Stomach (tissue), 9 donors: ENCODE results near the gene PCDHGA1. TPM values are rescaled to one million over a fixed set of nuclear protein-coding genes. Genes with fewer than 3 reads are reported as not detected.

Experiments
- DNase-seq, 2 donors: peaks; one replicate each; pipeline versions ENCODE4 v3.0.0 to v3.0.0-alpha.2; 2013 to 2019
- H3K27ac ChIP-seq, 5 donors: fragments of 200-600 bp in 4 of 5; sonication (generic) in 4 of 5; one replicate each; pipeline ENCODE4 v1.5.1; 2013 to 2019; ENCODE audit warnings: mild to moderate bottlenecking in 1 of 5, moderate library complexity in 1 of 5
- H3K27me3 ChIP-seq, 3 donors: fragments of 200-600 bp; sonication (generic); one replicate each; pipeline ENCODE4 v1.5.1; 2017 to 2019; ENCODE audit warnings: mixed run types in 1 of 3
- H3K36me3 ChIP-seq, 4 donors: fragments of 200-600 bp; sonication (generic); 1 replicate in 3 of 4; 2 replicates in 1 of 4; pipeline ENCODE4 v1.5.1; 2016 to 2019
- H3K4me1 ChIP-seq, 4 donors: fragments of 200-600 bp; sonication (generic); one replicate each; pipeline ENCODE4 v1.5.1; 2016 to 2019
- H3K4me3 ChIP-seq, 4 donors: fragments of 200-600 bp; sonication (generic) in 3 of 4; one replicate each; pipeline ENCODE4 v1.5.1; 2016 to 2019; ENCODE audit warnings: mild to moderate bottlenecking in 1 of 4
- H3K9me3 ChIP-seq, 4 donors: fragments of 200-600 bp; sonication (generic); one replicate each; pipeline ENCODE4 v1.5.1; 2016 to 2019
- CTCF ChIP-seq, 7 experiments: fragments of 450-650 bp in 4 of 7; fragments of 200-600 bp in 3 of 7; sonication (generic) in 3 of 7; IDR thresholded peaks; one replicate each; pipeline ENCODE4 v1.5.1; 2016 to 2019; ENCODE audit warnings: antibody characterized with exemption in 7 of 7, control low read depth in 2 of 7, mild to moderate bottlenecking in 1 of 7
- EP300 ChIP-seq: sonication (generic); formaldehyde crosslinking; IDR thresholded peaks from one replicate; pipeline ENCODE4 v1.6.1; 2017; ENCODE audit warnings: antibody characterized with exemption
- POLR2A ChIP-seq, 4 donors: fragments of 450-650 bp; IDR thresholded peaks; one replicate each; pipeline ENCODE4 v1.6.1; 2016; ENCODE audit warnings: antibody characterized with exemption in 4 of 4, control low read depth in 2 of 4, mild to moderate bottlenecking in 1 of 4, moderate library complexity in 1 of 4
- POLR2AphosphoS5 ChIP-seq, 3 donors: sonication (generic); formaldehyde crosslinking; IDR thresholded peaks; one replicate each; pipeline ENCODE4 v1.6.1; 2016; ENCODE audit warnings: antibody characterized with exemption in 3 of 3
- WGBS, 5 donors: extraction: QIAGEN DNeasy Blood & Tissue Kit in 3 of 5; methylation state at CpG; one replicate each; pipeline versions ENCODE4 v1.1.5 to v1.1.7; 2013 to 2018; 5-methylcytosine and 5-hydroxymethylcytosine counted together
- intact Hi-C: fragments of 100-400 bp; cut with DNase I; formaldehyde crosslinking; loops from one replicate; pipeline ENCODE4 v1.15.1; 2023; ENCODE audit warnings: low total_unique reads
- polyA plus RNA-seq, 3 donors: library from polyadenylated mRNA; stranded (reverse); fragments of 200-250 nt; gene quantifications; one replicate each; pipeline ENCODE4 v1.2.3, GENCODE V29; 2013
- total RNA-seq, 5 donors: library from RNA; depleted of rRNA; stranded (reverse); fragments of >200 nt; gene quantifications; one replicate each; pipeline versions ENCODE4 v1.1.0 to v1.2.3, GENCODE V29; 2014 to 2016
- donor health status: healthy with polysubstance abuse.
- donor health status: Bipolar disorder and iron deficiency.
- donor health status: healthy.

PCDHGA1 gene
- total and polyA plus RNA-seq, 8 donors: 0.13 to 0.18 TPM; not detected in 6

DNA sequence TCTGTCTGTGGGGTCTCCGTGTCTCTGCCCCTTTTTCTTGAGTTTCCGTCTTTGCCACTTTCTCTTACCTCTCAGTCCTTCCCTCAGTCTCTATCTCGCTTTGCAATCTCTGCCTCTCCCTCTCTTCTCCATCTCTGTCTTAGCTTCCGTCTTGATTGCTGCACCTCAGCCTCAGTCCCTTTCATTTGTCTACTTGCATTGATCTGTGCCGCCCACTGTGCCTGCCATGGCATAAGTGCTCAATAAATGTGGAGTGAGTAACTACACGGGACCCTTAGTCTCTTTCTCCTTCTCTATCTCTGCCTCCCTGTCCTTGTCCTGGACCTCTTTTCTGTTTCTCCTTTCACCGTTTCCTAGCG, 165.1 kb downstream of the PCDHGA1 start:
- Histone ChIP-seq H3K4me1 (peaks cover 12 to 41% (median 27%) of the 10 kb centered on the region in 4 donors), H3K36me3 (peaks cover 0 to 34% (median 15%) of the 10 kb centered on the region in 4 donors), H3K4me3 (no peak overlapping the region), H3K27me3 (peaks cover 0 to 58% (median 24%) of the 10 kb centered on the region in 3 donors), H3K27ac (no peak overlapping the region), H3K9me3 (peaks cover 0 to 12% (median 0%) of the 10 kb centered on the region in 4 donors)
- TF ChIP-seq EP300: no peak
- TF ChIP-seq POLR2A (IDR thresholded peaks at IDR 0.05): no peak
- no peak for TF ChIP-seq POLR2AphosphoS5 (IDR thresholded peaks at IDR 0.05)
- no peak for TF ChIP-seq CTCF (IDR thresholded peaks at IDR 0.05)
- DNase-seq: no peak
- intact Hi-C loops: no loop called here
- WGBS, 5 donors: 68 to 82% (median 78%) methylated on average over 8 of the region's 8 CpGs

DNA sequence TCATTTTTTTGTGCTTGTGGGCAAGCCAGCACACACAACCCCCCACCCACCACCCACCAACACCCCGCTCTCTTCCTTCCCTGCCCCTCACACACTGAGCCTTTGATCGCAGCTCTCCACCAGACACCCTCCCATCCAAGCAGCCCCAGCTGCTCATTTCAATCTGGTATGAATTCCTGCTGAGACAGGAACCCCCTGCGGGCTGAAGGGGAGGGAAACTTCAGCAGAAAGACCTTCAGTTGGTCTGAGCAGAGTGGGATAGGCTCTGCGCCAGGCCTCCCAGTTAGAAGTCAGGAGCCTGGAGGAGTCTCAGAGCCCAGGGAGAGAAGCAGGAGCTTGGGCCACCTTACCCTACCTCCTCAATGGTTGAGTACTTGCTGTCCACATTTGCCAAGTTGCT, 165.7 kb downstream of the PCDHGA1 start:
- DNase-seq: no peak
- intact Hi-C loops: no loop called here
- H3K27ac ChIP-seq: no peak overlapping the region
- peaks cover 0 to 12% (median 0%) of the 10 kb centered on the region in 4 donors for H3K9me3 ChIP-seq
- TF ChIP-seq POLR2A (IDR thresholded peaks at IDR 0.05) (no peak), CTCF (IDR thresholded peaks at IDR 0.05) (no peak), EP300 (no peak), POLR2AphosphoS5 (IDR thresholded peaks at IDR 0.05) (no peak)
- WGBS, 5 donors: 71 to 86% (median 73%) methylated on average over 4 of the region's 4 CpGs
- H3K36me3 ChIP-seq: peaks cover 0 to 28% (median 16%) of the 10 kb centered on the region in 4 donors
- peaks cover 0 to 52% (median 18%) of the 10 kb centered on the region in 3 donors for H3K27me3 ChIP-seq
- peaks cover 12 to 41% (median 27%) of the 10 kb centered on the region in 4 donors for H3K4me1 ChIP-seq
- H3K4me3 ChIP-seq: no peak overlapping the region

- H3K4me1 ChIP-seq: peaks cover 2 to 4% (median 3%) of the 10 kb centered on the region in 4 donors
- H3K36me3 ChIP-seq: peaks cover 0 to 41% (median 24%) of the 10 kb centered on the region in 4 donors
- DNase-seq: no peak
- no peaks in the 10 kb centered on the region for H3K27me3 ChIP-seq
- H3K9me3 ChIP-seq: no peaks in the 10 kb centered on the region
- no peak overlapping the region for H3K4me3 ChIP-seq
- WGBS, 5 donors: 71 to 85% (median 78%) methylated on average over 7 of the region's 7 CpGs
- no peak overlapping the region for H3K27ac ChIP-seq
- TF ChIP-seq EP300 (no peak), CTCF (IDR thresholded peaks at IDR 0.05) (no peak), POLR2A (IDR thresholded peaks at IDR 0.05) (no peak), POLR2AphosphoS5 (IDR thresholded peaks at IDR 0.05) (no peak)
- intact Hi-C loops: no loop called here
Observed at GRCh38 chr5:141501761-141502160, 171.4 kb downstream of the PCDHGA1 start.

- 94 to 100% (median 97%) methylated on average over 2 of the region's 2 CpGs for WGBS, 5 donors
- peaks cover 15 to 23% (median 20%) of the 10 kb centered on the region in 4 donors for H3K4me1 ChIP-seq
- no peak for DNase-seq
- no peak for TF ChIP-seq POLR2A (IDR thresholded peaks at IDR 0.05)
- no peak for TF ChIP-seq CTCF (IDR thresholded peaks at IDR 0.05)
- no peak for TF ChIP-seq EP300
- no peak for TF ChIP-seq POLR2AphosphoS5 (IDR thresholded peaks at IDR 0.05)
- no peak overlapping the region for H3K27ac ChIP-seq
- H3K9me3 ChIP-seq: no peaks in the 10 kb centered on the region
- H3K4me3 ChIP-seq: no peak overlapping the region
- peaks cover 0 to 27% (median 18%) of the 10 kb centered on the region in 4 donors for H3K36me3 ChIP-seq
- intact Hi-C loops: no loop called here
- no peaks in the 10 kb centered on the region for H3K27me3 ChIP-seq
Observed at GRCh38 chr5:141503681-141504080, 173.4 kb downstream of the PCDHGA1 start.
